HG02759 (cell line): ENCODE data around the gene GRPEL2.
"Not testable (repeated sequence)": the region's sequence is repeated elsewhere in the genome, so short reads cannot be mapped to it uniquely, and the experiment has no call there.

ENCODE experiments used
- ATAC-seq: cut with Tn5 transposase; IDR thresholded peaks from one replicate; pipeline ENCODE4 v1.9.1; 2021; ENCODE audit warnings: mild to moderate bottlenecking, moderate library complexity; ENCODE audit not compliant: unreplicated experiment

Gene GRPEL2

GRCh38 chr5:149374801-149375200 lies 29.5 kb downstream of the GRPEL2 start:
- ATAC-seq: no peak

- ATAC-seq: no peak
Observed at GRCh38 chr5:149375434-149375833, 30.1 kb downstream of the GRPEL2 start.

- no peak for ATAC-seq
Observed at GRCh38 chr5:149376104-149376503, 30.8 kb downstream of the GRPEL2 start.

- no peak for ATAC-seq
Observed at GRCh38 chr5:149376711-149377447, 31.6 kb downstream of the GRPEL2 start.

GRCh38 chr5:149378241-149378820 lies 33.0 kb downstream of the GRPEL2 start:
- ATAC-seq: no peak

GRCh38 chr5:149379177-149379761 lies 34.0 kb downstream of the GRPEL2 start, which contains the start of gene IL17B:
Gene IL17B, minus strand, starts transcription at chr5:149379292. Its CDS starts 67 bp downstream, at chr5:149379225.
- ATAC-seq: no peak

- no peak for ATAC-seq
Observed at GRCh38 chr5:149379818-149380374, 34.6 kb downstream of the GRPEL2 start.

GRCh38 chr5:149380466-149381121 lies 35.3 kb downstream of the GRPEL2 start:
- no peak for ATAC-seq

- ATAC-seq: peak; percentile 29
Observed at GRCh38 chr5:149381261-149381985, 36.1 kb downstream of the GRPEL2 start.

GRCh38 chr5:149381986-149382338 lies 36.7 kb downstream of the GRPEL2 start:
- ATAC-seq: peak; percentile 80

GRCh38 chr5:149382517-149383220 lies 37.4 kb downstream of the GRPEL2 start:
- no peak for ATAC-seq

- no peak for ATAC-seq
Observed at GRCh38 chr5:149383399-149383798, 38.1 kb downstream of the GRPEL2 start.

GRCh38 chr5:149386166-149386565 lies 40.9 kb downstream of the GRPEL2 start:
- no peak for ATAC-seq

- ATAC-seq: no peak
Observed at GRCh38 chr5:149387081-149387631, 41.9 kb downstream of the GRPEL2 start.

- no peak for ATAC-seq
Observed at GRCh38 chr5:149387982-149388381, 42.7 kb downstream of the GRPEL2 start.

- ATAC-seq: no peak
Observed at GRCh38 chr5:149388498-149389190, 43.3 kb downstream of the GRPEL2 start.

- no peak for ATAC-seq
Observed at GRCh38 chr5:149389552-149390495, 44.5 kb downstream of the GRPEL2 start.

GRCh38 chr5:149391076-149391475 lies 45.8 kb downstream of the GRPEL2 start:
- not testable (repeated sequence) for ATAC-seq
